ENCODE results near the gene CRTC1. TPM values are rescaled to one million over a fixed set of nuclear protein-coding genes. Genes with fewer than 3 reads are reported as not detected.

Gene CRTC1
- total RNA-seq, 1 experiment from 2014 or later: 19.0 TPM

GRCh38 chr19:18774107-18774506, 90.6 kb downstream of the CRTC1 start:
- no peaks in the 10 kb centered on the region for H3K79me1 ChIP-seq (ENCODE audit: insufficient read depth, low read depth, low read length, poor library complexity, severe bottlenecking)
- H3K14ac ChIP-seq (ENCODE audit: insufficient read depth, low read length): no peak overlapping the region; the same call in 1 of the 2 replicates
- no peaks in the 10 kb centered on the region for H4K20me1 ChIP-seq (ENCODE audit: control insufficient read depth, insufficient read depth, insufficient read length)
- no peak overlapping the region for H3K4me2 ChIP-seq (ENCODE audit: insufficient read depth, insufficient read length, low read length)
- H3K79me2 ChIP-seq (ENCODE audit: insufficient read depth, low read length): no peaks in the 10 kb centered on the region
- H2AK5ac ChIP-seq (ENCODE audit: insufficient read length, low read length): no peak overlapping the region
- H3K9me3 ChIP-seq (ENCODE audit: control insufficient read depth, low read depth, low read length): no peaks in the 10 kb centered on the region
- no peak overlapping the region for H2BK12ac ChIP-seq (ENCODE audit: insufficient read length, low read depth, low read length)
- H3K18ac ChIP-seq (ENCODE audit: insufficient read length, low read depth, low read length): no peak overlapping the region
- H3K4me1 ChIP-seq (ENCODE audit: insufficient read depth, low read length): no peaks in the 10 kb centered on the region
- H3K9ac ChIP-seq (ENCODE audit: extremely low read depth, insufficient read length, low read length): no peak overlapping the region
- Mint-ChIP-seq H3K27ac (no peak overlapping the region), H3K9me3 (no peaks in the 10 kb centered on the region), H3K4me3 (no peak overlapping the region), H3K36me3 (ENCODE audit: insufficient read depth in 1 of 3, low read depth in 3 of 3) (no peaks in the 10 kb centered on the region), H3K4me1 (peaks cover 4 to 9% of the 10 kb centered on the region in 2 experiments; a peak in 3 of 4 replicates), H3K27me3 (ENCODE audit: low read depth) (peaks cover 96% of the 10 kb centered on the region)
- H3K27me3 ChIP-seq (ENCODE audit: insufficient read depth, low read length): peaks cover 61% of the 10 kb centered on the region
- no peak overlapping the region for H2BK15ac ChIP-seq (ENCODE audit: low read depth, low read length)
- H3T11ph ChIP-seq (ENCODE audit: low read length): no peak overlapping the region
- H3K27ac ChIP-seq (ENCODE audit: insufficient read length, low read depth, low read length): no peak overlapping the region
- no peak overlapping the region for H3K4ac ChIP-seq (ENCODE audit: low read depth, low read length)
- no peak overlapping the region for H3K23ac ChIP-seq (ENCODE audit: insufficient read length, low read depth, low read length)
- H2BK5ac ChIP-seq (ENCODE audit: insufficient read length, low read length): no peak overlapping the region
- WGBS (ENCODE audit: extremely low coverage, insufficient read length, low lambda C conversion rate): no CpG with 5 or more reads among the region's 11 CpGs
- H2BK20ac ChIP-seq (ENCODE audit: low read depth, low read length, poor library complexity, severe bottlenecking): no peak overlapping the region
- H2BK120ac ChIP-seq (ENCODE audit: low read depth, low read length, poor library complexity, severe bottlenecking): no peak overlapping the region
- H4K91ac ChIP-seq (ENCODE audit: insufficient read length, low read depth, low read length): no peak overlapping the region
- no peak overlapping the region for H4K8ac ChIP-seq (replicated peaks; ENCODE audit: insufficient read length, low read depth, low read length)
- H3K23me2 ChIP-seq (ENCODE audit: insufficient read length, low read depth, low read length, poor library complexity, severe bottlenecking): no peaks in the 10 kb centered on the region
- H2AFZ ChIP-seq (ENCODE audit: low read length): no peak overlapping the region
- no peak for DNase-seq
- no peak overlapping the region for H3K56ac ChIP-seq (ENCODE audit: insufficient read length, low read depth, low read length)
- no peak for TF ChIP-seq CTCF (conservative IDR thresholded peaks at IDR 0.05)
- no peak overlapping the region for H4K5ac ChIP-seq (ENCODE audit: insufficient read length, low read depth, low read length)

All from H9 (cell line).